Upper lobe of left lung (tissue), 4 donors: ENCODE measurements around the gene FASTK.

Experiments used
- EP300 ChIP-seq, 4 donors: sonication (generic); formaldehyde crosslinking; IDR thresholded peaks; one replicate each; pipeline ENCODE4 v1.5.1; 2017; ENCODE audit warnings: antibody characterized with exemption in 4 of 4, control low read depth in 2 of 4
- POLR2A ChIP-seq, 4 donors: fragments of 450-650 bp; IDR thresholded peaks; one replicate each; pipeline ENCODE4 v1.5.1; 2016 to 2017; ENCODE audit warnings: antibody characterized with exemption in 4 of 4, mild to moderate bottlenecking in 2 of 4
- TF ChIP-seq, protein P1 (sequence below), 6 experiments: fragments of 450-650 bp in 4 of 6; fragments of 200-600 bp in 2 of 6; sonication (generic) in 2 of 6; IDR thresholded peaks; one replicate each; pipeline ENCODE4 v1.5.1; 2016 to 2019; ENCODE audit warnings: antibody characterized with exemption in 6 of 6

DNA sequence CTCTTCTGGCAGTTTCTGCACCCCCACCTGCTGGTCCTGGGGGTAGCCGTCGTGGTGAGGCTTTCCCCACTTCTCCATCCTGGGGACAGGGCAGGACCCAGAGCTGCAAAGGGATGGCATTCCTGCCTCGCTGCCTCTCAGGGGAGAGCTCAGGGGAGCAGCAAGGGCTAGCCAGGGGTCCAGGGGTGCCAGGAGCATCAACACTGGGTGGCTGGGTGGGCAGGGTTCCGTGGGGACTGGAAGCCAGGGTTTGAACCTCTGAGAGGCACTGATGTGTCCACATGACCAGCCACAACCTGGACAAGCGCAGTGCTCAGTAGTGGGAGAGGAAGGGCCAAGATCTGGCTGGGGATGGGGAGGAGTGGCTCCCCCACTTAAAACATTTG, 46.8 kb downstream of the FASTK start:
- TF ChIP-seq POLR2A (IDR thresholded peaks at IDR 0.05) = no peak
- TF ChIP-seq, protein P1, sequence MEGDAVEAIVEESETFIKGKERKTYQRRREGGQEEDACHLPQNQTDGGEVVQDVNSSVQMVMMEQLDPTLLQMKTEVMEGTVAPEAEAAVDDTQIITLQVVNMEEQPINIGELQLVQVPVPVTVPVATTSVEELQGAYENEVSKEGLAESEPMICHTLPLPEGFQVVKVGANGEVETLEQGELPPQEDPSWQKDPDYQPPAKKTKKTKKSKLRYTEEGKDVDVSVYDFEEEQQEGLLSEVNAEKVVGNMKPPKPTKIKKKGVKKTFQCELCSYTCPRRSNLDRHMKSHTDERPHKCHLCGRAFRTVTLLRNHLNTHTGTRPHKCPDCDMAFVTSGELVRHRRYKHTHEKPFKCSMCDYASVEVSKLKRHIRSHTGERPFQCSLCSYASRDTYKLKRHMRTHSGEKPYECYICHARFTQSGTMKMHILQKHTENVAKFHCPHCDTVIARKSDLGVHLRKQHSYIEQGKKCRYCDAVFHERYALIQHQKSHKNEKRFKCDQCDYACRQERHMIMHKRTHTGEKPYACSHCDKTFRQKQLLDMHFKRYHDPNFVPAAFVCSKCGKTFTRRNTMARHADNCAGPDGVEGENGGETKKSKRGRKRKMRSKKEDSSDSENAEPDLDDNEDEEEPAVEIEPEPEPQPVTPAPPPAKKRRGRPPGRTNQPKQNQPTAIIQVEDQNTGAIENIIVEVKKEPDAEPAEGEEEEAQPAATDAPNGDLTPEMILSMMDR (IDR thresholded peaks at IDR 0.05) = no peak
- no peak for TF ChIP-seq EP300 (IDR thresholded peaks at IDR 0.05)
